MM.1S (cell line): ENCODE results near the gene SLC4A11.

Source experiments
- DNase-seq: peaks from one replicate; pipeline ENCODE4 v3.0.0-alpha.2; 2015
- H2AFZ ChIP-seq: fragments of 300-600 bp; sonication (generic); 2 replicates; pipeline ENCODE4 v1.6.0; 2016; ENCODE audit warnings: antibody characterized with exemption, low read length
- H3F3A ChIP-seq: fragments of 300-600 bp; sonication (generic); 2 replicates; pipeline ENCODE4 v1.6.1; 2016; ENCODE audit warnings: mild to moderate bottlenecking, antibody characterized with exemption, low read length, moderate library complexity, mixed read lengths; ENCODE audit not compliant: insufficient read depth
- H3K27ac ChIP-seq: fragments of 300-600 bp; sonication (generic); 2 replicates; pipeline ENCODE4 v1.5.1; 2016; ENCODE audit warnings: mild to moderate bottlenecking, low read length
- H3K27me3 ChIP-seq: fragments of 300-600 bp; sonication (generic); replicated peaks from 2 replicates; pipeline ENCODE4 v1.6.0; 2016; ENCODE audit warnings: low read length; ENCODE audit not compliant: insufficient read depth
- H3K36me3 ChIP-seq: fragments of 300-600 bp; sonication (generic); replicated peaks from 2 replicates; pipeline ENCODE4 v1.6.1; 2016; ENCODE audit warnings: mild to moderate bottlenecking, low read length, mixed read lengths; ENCODE audit not compliant: insufficient read depth
- H3K4me1 ChIP-seq: fragments of 300-600 bp; sonication (generic); 2 replicates; pipeline ENCODE4 v1.6.1; 2016; ENCODE audit warnings: low read length, mixed read lengths
- H3K4me2 ChIP-seq: fragments of 300-600 bp; sonication (generic); 2 replicates; pipeline ENCODE4 v1.6.0; 2016; ENCODE audit warnings: low read depth, low read length
- H3K4me3 ChIP-seq: fragments of 300-600 bp; sonication (generic); 2 replicates; pipeline ENCODE4 v1.5.1; 2016; ENCODE audit warnings: low read length, mixed read lengths
- H3K79me2 ChIP-seq: fragments of 300-600 bp; sonication (generic); 2 replicates; pipeline ENCODE4 v1.6.1; 2016; ENCODE audit warnings: mixed run types, low read length, mixed read lengths
- H3K9ac ChIP-seq: fragments of 300-600 bp; sonication (generic); 2 replicates; pipeline ENCODE4 v1.6.1; 2016; ENCODE audit warnings: low read length, mixed read lengths
- H3K9me2 ChIP-seq: fragments of 300-600 bp; sonication (generic); replicated peaks from 2 replicates; pipeline ENCODE4 v1.6.1; 2016; ENCODE audit warnings: mild to moderate bottlenecking, low read length, mixed read lengths; ENCODE audit not compliant: insufficient read depth
- H3K9me3 ChIP-seq: fragments of 300-600 bp; sonication (generic); replicated peaks from 2 replicates; pipeline ENCODE4 v1.6.1; 2016; ENCODE audit warnings: mild to moderate bottlenecking, low read length, mixed read lengths; ENCODE audit not compliant: insufficient read depth
- H4K20me1 ChIP-seq: fragments of 300-600 bp; sonication (generic); 2 replicates; pipeline ENCODE4 v1.6.1; 2016; ENCODE audit warnings: mild to moderate bottlenecking, low read length, moderate library complexity, mixed read lengths; ENCODE audit not compliant: insufficient read depth
- EZH2 ChIP-seq: fragments of 300-600 bp; sonication (generic); optimal IDR thresholded peaks from 2 replicates; pipeline ENCODE3; 2017; ENCODE audit warnings: low read depth, mild to moderate bottlenecking, antibody characterized with exemption, low read length, mixed read lengths
- EZH2phosphoT487 ChIP-seq: fragments of 300-600 bp; sonication (generic); IDR thresholded peaks from 2 replicates; pipeline ENCODE4 v1.6.1; 2018; ENCODE audit warnings: antibody characterized with exemption, low read length
- TF ChIP-seq, protein P1 (sequence below): fragments of 300-600 bp; sonication (generic); IDR thresholded peaks from 2 replicates; pipeline ENCODE4 v1.5.1; 2016; ENCODE audit warnings: antibody characterized with exemption, low read length, mixed read lengths

Gene SLC4A11

DNA sequence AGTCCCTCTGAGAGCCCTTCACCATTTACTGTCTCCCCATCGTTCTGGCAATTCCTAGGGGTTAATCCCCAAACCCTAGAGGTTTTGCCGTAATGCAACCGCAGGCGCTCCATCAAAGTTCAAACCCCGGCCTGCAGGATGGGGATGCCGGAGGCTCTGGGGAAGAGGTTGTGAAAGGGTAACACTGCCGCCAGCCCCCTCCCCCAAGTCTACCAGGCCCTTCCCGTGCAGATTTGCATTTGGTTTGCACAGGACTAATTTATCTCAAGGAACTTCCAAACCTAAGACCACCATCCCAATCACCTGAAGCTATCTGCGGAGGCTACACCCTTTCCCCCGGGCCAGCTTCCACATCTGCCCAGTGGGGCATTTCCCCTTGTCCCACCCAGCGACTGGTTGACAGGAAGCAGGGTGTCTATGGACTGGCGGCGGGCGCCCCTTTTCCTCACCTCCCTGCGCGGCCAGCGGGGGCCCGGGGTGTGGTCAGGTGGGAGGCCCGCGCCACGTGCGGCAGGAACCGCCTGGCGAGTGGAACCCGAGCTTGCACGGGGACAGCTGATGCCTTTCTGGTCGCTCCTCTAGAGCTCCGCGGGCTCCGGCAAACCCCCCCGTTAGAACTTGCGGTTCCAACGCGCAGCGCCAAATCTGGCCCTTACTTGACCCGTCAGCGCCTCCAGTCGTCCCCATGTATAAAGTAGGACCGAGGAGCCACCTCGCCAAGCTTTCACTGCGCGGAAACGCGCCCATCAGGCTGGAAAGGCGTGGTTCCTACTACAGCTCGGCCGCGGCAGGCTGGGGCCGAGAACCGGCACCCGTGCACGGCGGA, 9.4 kb upstream of the SLC4A11 start:
- Histone ChIP-seq H3K9ac (no peak overlapping the region), H3F3A (no peaks in the 10 kb centered on the region), H3K27me3 (peaks cover 25% of the 10 kb centered on the region), H2AFZ (peak overlapping the region; percentile 26; the same call in 1 of the 2 replicates), H3K4me2 (peak overlapping the region; percentile 55), H3K4me1 (no peaks in the 10 kb centered on the region), H4K20me1 (no peaks in the 10 kb centered on the region), H3K9me2 (no peaks in the 10 kb centered on the region), H3K9me3 (no peaks in the 10 kb centered on the region), H3K79me2 (no peaks in the 10 kb centered on the region), H3K4me3 (0 out of 2 replicates have a peak overlapping the region, but pooled peaks have one; percentile 6), H3K36me3 (no peaks in the 10 kb centered on the region), H3K27ac (no peak overlapping the region)
- no peak for DNase-seq
- TF ChIP-seq EZH2 = no peak
- TF ChIP-seq EZH2phosphoT487 = no peak
- TF ChIP-seq, protein P1, sequence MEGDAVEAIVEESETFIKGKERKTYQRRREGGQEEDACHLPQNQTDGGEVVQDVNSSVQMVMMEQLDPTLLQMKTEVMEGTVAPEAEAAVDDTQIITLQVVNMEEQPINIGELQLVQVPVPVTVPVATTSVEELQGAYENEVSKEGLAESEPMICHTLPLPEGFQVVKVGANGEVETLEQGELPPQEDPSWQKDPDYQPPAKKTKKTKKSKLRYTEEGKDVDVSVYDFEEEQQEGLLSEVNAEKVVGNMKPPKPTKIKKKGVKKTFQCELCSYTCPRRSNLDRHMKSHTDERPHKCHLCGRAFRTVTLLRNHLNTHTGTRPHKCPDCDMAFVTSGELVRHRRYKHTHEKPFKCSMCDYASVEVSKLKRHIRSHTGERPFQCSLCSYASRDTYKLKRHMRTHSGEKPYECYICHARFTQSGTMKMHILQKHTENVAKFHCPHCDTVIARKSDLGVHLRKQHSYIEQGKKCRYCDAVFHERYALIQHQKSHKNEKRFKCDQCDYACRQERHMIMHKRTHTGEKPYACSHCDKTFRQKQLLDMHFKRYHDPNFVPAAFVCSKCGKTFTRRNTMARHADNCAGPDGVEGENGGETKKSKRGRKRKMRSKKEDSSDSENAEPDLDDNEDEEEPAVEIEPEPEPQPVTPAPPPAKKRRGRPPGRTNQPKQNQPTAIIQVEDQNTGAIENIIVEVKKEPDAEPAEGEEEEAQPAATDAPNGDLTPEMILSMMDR = no peak

DNA sequence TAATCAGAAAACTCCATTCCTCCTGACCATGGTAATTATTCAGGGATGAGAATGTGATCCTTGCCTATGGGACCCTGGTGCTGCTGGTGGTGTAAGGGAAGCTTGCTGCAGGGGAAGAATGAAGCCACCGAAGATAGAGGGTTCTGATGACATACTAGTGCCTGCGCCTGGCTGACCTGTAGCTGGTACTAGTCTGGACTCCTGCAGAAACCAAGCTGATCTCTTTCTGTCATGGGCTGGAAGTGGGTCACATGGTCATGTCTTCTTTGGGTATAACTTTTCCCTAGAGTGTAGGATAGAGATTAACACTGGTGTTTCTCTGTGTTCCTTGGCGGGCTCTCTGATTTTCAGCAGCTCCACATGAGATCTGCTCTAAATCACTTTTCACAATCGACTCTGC, 8.6 kb upstream of the SLC4A11 start:
- no peak for DNase-seq
- no peak overlapping the region for H3K27ac ChIP-seq
- H3K9ac ChIP-seq = no peak overlapping the region
- no peaks in the 10 kb centered on the region for H3K4me1 ChIP-seq
- H3F3A ChIP-seq = no peaks in the 10 kb centered on the region
- TF ChIP-seq EZH2 (no peak), EZH2phosphoT487 (no peak)
- TF ChIP-seq, protein P1 = no peak
- no peaks in the 10 kb centered on the region for H3K9me2 ChIP-seq
- H3K9me3 ChIP-seq = no peaks in the 10 kb centered on the region
- no peaks in the 10 kb centered on the region for H3K79me2 ChIP-seq
- H3K27me3 ChIP-seq = peaks cover 25% of the 10 kb centered on the region
- no peak overlapping the region for H3K4me2 ChIP-seq
- H3K36me3 ChIP-seq = no peaks in the 10 kb centered on the region
- no peak overlapping the region for H3K4me3 ChIP-seq
- H4K20me1 ChIP-seq = no peaks in the 10 kb centered on the region
- H2AFZ ChIP-seq = no peak overlapping the region

DNA sequence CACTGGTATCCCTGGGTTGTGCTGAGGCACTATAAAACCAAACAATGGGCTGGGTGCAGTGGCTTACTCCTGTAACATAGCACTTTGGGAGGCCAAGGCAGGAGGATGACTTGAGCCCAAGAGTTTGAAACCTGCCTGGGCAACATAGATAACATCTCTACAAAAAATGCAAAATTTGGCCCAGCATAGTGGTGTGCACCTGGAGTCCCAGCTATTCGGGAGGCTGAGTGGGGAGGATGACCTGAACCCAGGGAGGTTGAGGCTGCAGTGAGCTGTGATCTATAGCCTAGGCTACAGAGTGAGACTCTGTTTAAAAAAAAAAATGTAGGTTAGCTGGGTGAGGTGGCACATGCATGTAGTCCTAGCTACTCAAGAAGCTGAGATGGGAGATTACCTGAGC, 7.7 kb upstream of the SLC4A11 start:
- Histone ChIP-seq H3K4me2 (no peak overlapping the region), H3K27me3 (peaks cover 33% of the 10 kb centered on the region), H3K9ac (no peak overlapping the region), H3K4me3 (no peak overlapping the region), H3K79me2 (no peaks in the 10 kb centered on the region), H4K20me1 (no peaks in the 10 kb centered on the region), H2AFZ (no peak overlapping the region), H3K27ac (no peak overlapping the region), H3K36me3 (no peaks in the 10 kb centered on the region), H3K9me3 (no peaks in the 10 kb centered on the region), H3F3A (no peaks in the 10 kb centered on the region), H3K9me2 (no peaks in the 10 kb centered on the region), H3K4me1 (no peaks in the 10 kb centered on the region)
- DNase-seq = no peak
- TF ChIP-seq EZH2phosphoT487 (no peak), EZH2 (no peak)
- TF ChIP-seq, protein P1 = no peak
